Measurements from ENCODE around the gene CYP2F1.
"Not testable (repeated sequence)": the region's sequence is repeated elsewhere in the genome, so short reads cannot be mapped to it uniquely, and the experiment has no call there.

Gene CYP2F1

DNA sequence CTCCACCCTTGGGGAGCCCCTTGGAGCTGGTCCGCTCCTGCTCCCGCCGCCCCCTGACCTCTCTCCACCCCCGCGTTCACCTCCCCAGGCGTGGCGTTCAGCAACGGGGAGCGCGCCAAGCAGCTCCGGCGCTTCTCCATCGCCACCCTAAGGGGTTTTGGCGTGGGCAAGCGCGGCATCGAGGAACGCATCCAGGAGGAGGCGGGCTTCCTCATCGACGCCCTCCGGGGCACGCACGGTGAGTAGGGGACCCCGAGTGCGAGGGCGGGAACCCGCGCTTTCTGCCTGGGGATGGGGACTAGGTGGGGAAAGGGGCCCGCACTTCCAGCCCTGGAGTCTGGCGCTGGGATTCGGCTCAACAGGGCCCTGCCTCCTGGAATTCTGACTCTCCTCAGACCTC lies 24.3 kb upstream of the CYP2F1 start:
- DNase-seq (ENCODE audit: low read depth, low spot score): no peak
- H3K4me3 ChIP-seq (ENCODE audit: low read depth, low read length): no peak overlapping the region
- ChIA-PET CTCF (no interaction called here), POLR2A (no interaction called here)
- no peak for TF ChIP-seq CTCF (IDR thresholded peaks at IDR 0.05; ENCODE audit: insufficient read depth, low read length, missing control alignments)

GRCh38 chr19:41095703-41096102 lies 18.5 kb upstream of the CYP2F1 start:
- TF ChIP-seq CTCF (IDR thresholded peaks at IDR 0.05; ENCODE audit: insufficient read depth, low read length, missing control alignments): no peak
- no peak for DNase-seq (ENCODE audit: low read depth, low spot score)
- POLR2A ChIA-PET: no interaction called here

GRCh38 chr19:41096353-41096752 lies 17.9 kb upstream of the CYP2F1 start:
- TF ChIP-seq CTCF (IDR thresholded peaks at IDR 0.05; ENCODE audit: insufficient read depth, low read length, missing control alignments): no peak
- H3K4me3 ChIP-seq (ENCODE audit: low read depth, low read length): no peak overlapping the region
- CTCF ChIA-PET: no interaction called here
- no peak for DNase-seq (ENCODE audit: low read depth, low spot score)
- POLR2A ChIA-PET: no interaction called here

More at GRCh38 chr19:41095703-41096102, 18.5 kb upstream of the CYP2F1 start:
- CTCF ChIA-PET: no interaction called here
- no peak overlapping the region for H3K4me3 ChIP-seq (ENCODE audit: low read depth, low read length)

- ChIA-PET POLR2A (no interaction called here), CTCF (no interaction called here)
- no peak for TF ChIP-seq CTCF (IDR thresholded peaks at IDR 0.05; ENCODE audit: insufficient read depth, low read length, missing control alignments)
- no peak for DNase-seq (ENCODE audit: low read depth, low spot score)
- no peak overlapping the region for H3K4me3 ChIP-seq (ENCODE audit: low read depth, low read length)
Measured at GRCh38 chr19:41097302-41097701, 16.9 kb upstream of the CYP2F1 start.

DNA sequence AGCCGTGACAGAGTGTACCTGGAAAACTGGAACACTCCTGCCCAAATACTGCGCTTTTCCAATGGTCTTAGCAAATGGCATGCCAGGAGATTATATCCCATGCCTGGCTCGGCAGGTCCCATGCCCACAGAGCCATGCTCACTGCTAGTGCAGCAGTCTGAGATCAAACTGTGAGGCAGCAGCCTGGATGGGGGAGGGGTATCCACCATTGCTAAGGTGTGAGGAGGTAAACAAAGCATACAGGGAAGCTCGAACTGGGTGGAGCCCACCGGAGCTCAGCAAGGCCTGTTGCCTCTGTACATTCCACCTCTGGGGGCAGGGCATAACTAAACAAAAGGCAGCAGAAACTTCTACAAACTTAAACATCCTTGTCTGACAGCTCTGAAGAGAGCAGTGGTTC lies 15.5 kb upstream of the CYP2F1 start:
- DNase-seq (ENCODE audit: low read depth, low spot score): no peak
- CTCF ChIA-PET: no interaction called here
- no peak overlapping the region for H3K4me3 ChIP-seq (ENCODE audit: low read depth, low read length)
- no peak for TF ChIP-seq CTCF (IDR thresholded peaks at IDR 0.05; ENCODE audit: insufficient read depth, low read length, missing control alignments)
- POLR2A ChIA-PET: no interaction called here

GRCh38 chr19:41102210-41102609 lies 12.0 kb upstream of the CYP2F1 start:
- CTCF ChIA-PET; POLR2A ChIA-PET; H3K4me3 ChIP-seq (ENCODE audit: low read depth, low read length); DNase-seq (ENCODE audit: low read depth, low spot score): not testable (repeated sequence)

- POLR2A ChIA-PET: no interaction called here
- no peak for TF ChIP-seq CTCF (IDR thresholded peaks at IDR 0.05; ENCODE audit: insufficient read depth, low read length, missing control alignments)
- DNase-seq (ENCODE audit: low read depth, low spot score): no peak
- CTCF ChIA-PET: no interaction called here
- H3K4me3 ChIP-seq (ENCODE audit: low read depth, low read length): no peak overlapping the region
Measured at GRCh38 chr19:41106177-41106576, 8.1 kb upstream of the CYP2F1 start.
